AG09319 (cell line): ENCODE results near the gene MIER3.
"Not testable (repeated sequence)": the region's sequence is repeated elsewhere in the genome, so short reads cannot be mapped to it uniquely, and the experiment has no call there.

Experiments used
- DNase-seq: peaks from one replicate; pipeline ENCODE4 v3.0.0-alpha.2; 2010; ENCODE audit warnings: low read depth; ENCODE audit errors: extremely low read depth
- CTCF ChIP-seq: IDR thresholded peaks from 2 replicates; pipeline ENCODE4 v1.5.1; 2011; ENCODE audit warnings: low read depth, mild to moderate bottlenecking, inconsistent platforms, low read length, moderate library complexity

MIER3 gene

GRCh38 chr5:56985936-56986625 is 34.2 kb upstream of the MIER3 start:
- no peak for DNase-seq
- TF ChIP-seq CTCF: no peak

DNA sequence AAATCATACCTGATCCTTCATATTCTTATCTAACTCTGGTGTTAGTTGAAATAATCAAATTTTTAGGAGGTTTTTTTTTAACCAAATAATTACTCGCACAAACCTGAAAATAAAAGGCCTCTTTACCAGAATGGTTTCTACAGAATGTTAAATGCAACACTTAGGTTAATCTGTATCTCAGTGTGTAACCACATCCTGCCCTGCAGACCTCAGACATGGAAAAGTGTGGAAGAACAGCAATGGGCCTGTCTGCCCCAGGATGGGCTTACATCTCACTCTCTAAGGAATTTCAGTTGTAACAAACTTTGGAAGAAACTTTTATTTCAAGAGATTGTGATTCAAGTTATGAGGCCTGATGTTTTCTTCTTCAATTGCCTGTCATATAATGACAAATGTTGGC is 32.5 kb upstream of the MIER3 start:
- no peak for DNase-seq
- TF ChIP-seq CTCF: no peak

DNA sequence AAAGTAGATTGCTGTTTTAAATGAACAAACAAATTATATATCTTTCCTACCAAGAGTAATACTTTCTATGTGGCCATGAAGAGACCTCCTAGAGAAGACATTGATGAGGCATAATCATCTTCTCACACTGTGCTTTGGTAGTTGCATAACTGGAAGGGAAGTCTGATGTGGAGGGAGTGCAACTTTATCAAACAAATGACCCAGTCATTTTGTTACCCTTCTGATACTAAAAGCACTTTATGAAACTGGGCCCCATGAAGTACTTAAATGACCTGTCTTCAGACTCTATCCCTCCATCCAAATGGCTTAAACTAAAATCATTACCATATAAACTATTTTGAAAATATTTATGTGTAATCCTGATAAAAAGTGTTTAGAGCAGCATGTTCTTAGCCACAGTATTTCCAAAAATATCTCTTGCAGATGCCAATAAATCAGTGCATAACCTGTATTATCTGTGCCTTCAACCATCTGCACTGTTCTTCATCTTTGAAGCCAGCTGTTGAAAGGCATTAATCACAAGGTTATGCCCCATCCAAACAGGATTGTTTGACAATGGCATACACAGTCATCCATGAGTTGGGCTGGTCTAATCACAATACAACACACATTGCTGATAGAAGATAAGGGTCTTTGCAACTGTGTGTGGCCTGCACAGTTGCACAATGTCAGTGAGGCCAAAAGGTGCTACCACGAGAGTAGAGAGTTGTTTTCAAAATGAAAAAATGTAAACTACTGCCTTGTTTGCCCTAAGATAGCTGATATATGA is 31.9 kb upstream of the MIER3 start:
- no peak for TF ChIP-seq CTCF
- DNase-seq: no peak

DNA sequence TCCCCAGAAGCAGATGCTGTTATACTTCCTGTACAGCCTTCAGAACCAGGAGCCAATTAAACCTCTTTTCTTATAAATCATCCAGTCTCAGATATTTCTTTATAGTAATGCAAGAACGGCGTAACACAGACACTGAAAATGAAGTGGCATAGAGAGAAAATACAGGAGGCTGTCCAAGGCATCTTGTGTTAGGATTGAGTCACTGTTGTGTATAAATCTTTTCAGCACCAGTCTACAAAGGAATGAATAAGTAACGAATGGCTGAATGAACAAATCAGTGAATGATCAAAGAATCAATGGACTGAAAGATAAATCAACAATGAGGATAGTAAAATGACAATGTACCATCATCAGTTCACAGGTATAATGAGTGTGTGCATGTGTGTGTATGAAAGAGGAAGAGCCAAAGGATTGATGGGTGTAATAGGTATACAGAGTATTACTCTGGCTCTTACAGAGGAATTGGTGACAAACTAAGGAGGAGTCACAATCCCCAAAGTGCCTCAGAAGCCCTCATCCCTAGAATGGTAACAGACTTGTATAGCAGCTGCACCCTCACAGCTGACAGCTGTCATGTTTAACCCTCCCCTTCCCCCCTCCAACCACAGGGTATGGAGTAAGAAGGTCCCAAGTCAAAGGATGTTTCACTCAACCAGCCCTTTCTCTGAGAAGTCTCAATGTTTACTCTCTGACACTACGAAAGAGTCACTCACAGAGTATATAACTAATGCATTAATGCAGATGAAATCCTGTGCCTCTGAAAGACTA is 29.8 kb upstream of the MIER3 start:
- TF ChIP-seq CTCF: no peak
- no peak for DNase-seq

GRCh38 chr5:56979968-56980367 is 28.0 kb upstream of the MIER3 start:
- DNase-seq: no peak
- TF ChIP-seq CTCF: no peak

GRCh38 chr5:56979526-56979925 is 27.6 kb upstream of the MIER3 start:
- not testable (repeated sequence) for DNase-seq

- TF ChIP-seq CTCF: no peak
- no peak for DNase-seq
Measured at GRCh38 chr5:56977822-56978221, 25.9 kb upstream of the MIER3 start.
